ENCODE data around the gene TXNDC11. TPM values are rescaled to one million over a fixed set of nuclear protein-coding genes. Genes with fewer than 3 reads are reported as not detected.

TXNDC11 gene
- total and polyA plus RNA-seq, 3 experiments from 2014 or later = 32.8 to 57.8 (median 38.8) TPM

DNA sequence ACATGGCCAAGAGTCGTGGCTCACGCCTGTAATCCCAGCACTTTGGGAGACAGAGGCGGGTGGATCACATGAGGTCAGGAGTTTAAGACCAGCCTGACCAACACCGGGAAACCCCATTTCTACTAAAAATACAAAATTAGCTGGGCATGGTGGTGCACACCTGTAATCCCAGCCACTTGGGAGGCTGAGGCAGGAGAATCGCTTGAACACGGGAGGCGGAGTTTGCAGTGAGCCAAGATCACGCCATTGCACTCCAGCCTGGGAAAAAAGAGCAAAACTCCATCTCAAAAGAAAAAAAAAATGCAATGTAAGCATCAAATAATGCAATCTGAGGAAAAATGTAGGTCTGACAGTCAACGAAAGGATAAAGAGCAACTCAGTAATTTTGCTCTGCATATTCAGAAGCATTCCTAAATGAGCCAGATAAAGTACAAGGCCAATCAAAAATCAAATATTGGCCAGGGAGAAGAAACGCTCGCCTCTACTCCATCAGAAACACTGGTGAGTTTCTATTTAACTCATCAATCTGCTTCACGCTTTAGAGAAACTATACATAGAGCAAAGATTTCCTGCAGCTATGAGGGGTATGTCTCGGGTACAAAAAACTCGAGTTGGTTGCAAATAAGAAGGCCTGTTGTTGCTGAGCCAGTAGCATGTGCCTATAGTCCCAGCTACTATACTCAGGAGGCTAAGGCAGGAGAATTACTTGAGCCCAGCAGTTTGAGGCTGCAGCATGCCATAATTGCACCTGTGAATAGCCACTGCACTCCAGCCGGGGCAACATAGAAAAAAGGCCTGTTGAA lies 3.7 kb downstream of the TXNDC11 start:
- Histone ChIP-seq H3K27me3 (ENCODE audit: insufficient read depth, low read length, poor library complexity, severe bottlenecking) (no peaks in the 10 kb centered on the region), H3K9me3 (ENCODE audit: low read length) (no peaks in the 10 kb centered on the region), H3K4me3 (ENCODE audit: low read length) (no peak overlapping the region), H3K36me3 (ENCODE audit: insufficient read depth, low read length) (peaks cover 21% of the 10 kb centered on the region), H3K27ac (ENCODE audit: low read depth, low read length) (no peak overlapping the region), H3K4me1 (ENCODE audit: insufficient read depth, low read length) (peaks cover 52% of the 10 kb centered on the region)
- H3K27me3 Mint-ChIP-seq = no peaks in the 10 kb centered on the region
- peak overlapping the region; percentile 36 to 99 (median 63) for H3K27ac Mint-ChIP-seq
- peaks cover 0 to 60% (median 12%) of the 10 kb centered on the region in 3 donors for H3K36me3 Mint-ChIP-seq
- ChIA-PET CTCF (interaction anchor here (1.7 kb wide), 1 partner anchor 58 kb away, joined by 6 read pairs; the partner anchor contains the start of gene ZC3H7A), POLR2A (no interaction called here)
- no peaks in the 10 kb centered on the region for H3K9me3 Mint-ChIP-seq
- H3K4me3 Mint-ChIP-seq = peak overlapping the region; percentile 67 to 94 (median 92)
- H3K4me1 Mint-ChIP-seq = peaks cover 63 to 85% (median 78%) of the 10 kb centered on the region in 3 donors
- DNase-seq = no peak

DNA sequence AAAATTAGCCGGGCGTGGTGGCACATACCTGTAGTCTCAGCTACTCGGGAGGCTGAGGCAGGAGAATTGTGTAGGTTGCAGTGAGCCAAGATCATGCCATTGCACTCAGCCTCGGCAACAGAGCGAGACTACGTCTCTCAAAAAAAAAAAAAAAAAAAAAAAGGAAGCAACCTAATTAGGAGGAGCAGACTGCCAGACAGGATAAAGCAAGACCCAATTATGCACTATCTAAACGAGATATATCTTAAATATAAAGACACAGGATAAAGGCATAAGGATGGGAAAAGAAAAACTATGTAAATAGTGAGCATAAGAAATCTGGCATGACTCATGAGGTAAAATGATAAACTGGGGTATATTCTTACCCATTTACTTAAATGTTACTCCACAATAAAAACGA lies 4.9 kb downstream of the TXNDC11 start:
- Mint-ChIP-seq H3K4me1 (peaks cover 57 to 78% (median 74%) of the 10 kb centered on the region in 3 donors), H3K27me3 (no peaks in the 10 kb centered on the region), H3K27ac (peak overlapping the region in 4 of 8 donors; percentile 27 to 99 (median 55)), H3K4me3 (peak overlapping the region in 2 of 7 donors; percentile 18 to 56), H3K36me3 (peaks cover 0 to 68% (median 14%) of the 10 kb centered on the region in 3 donors), H3K9me3 (no peaks in the 10 kb centered on the region)
- no peak overlapping the region for H3K4me3 ChIP-seq (ENCODE audit: low read length)
- H3K4me1 ChIP-seq (ENCODE audit: insufficient read depth, low read length) = peaks cover 42% of the 10 kb centered on the region
- CTCF ChIA-PET = no interaction called here
- H3K27me3 ChIP-seq (ENCODE audit: insufficient read depth, low read length, poor library complexity, severe bottlenecking) = no peaks in the 10 kb centered on the region
- DNase-seq = no peak
- no peak overlapping the region for H3K27ac ChIP-seq (ENCODE audit: low read depth, low read length)
- POLR2A ChIA-PET = interaction anchor here (0.7 kb wide), 1 partner anchor 177 kb away, joined by 5 read pairs; no protein-coding TSS in a partner anchor
- peaks cover 22% of the 10 kb centered on the region for H3K36me3 ChIP-seq (ENCODE audit: insufficient read depth, low read length)
- no peaks in the 10 kb centered on the region for H3K9me3 ChIP-seq (ENCODE audit: low read length)

DNA sequence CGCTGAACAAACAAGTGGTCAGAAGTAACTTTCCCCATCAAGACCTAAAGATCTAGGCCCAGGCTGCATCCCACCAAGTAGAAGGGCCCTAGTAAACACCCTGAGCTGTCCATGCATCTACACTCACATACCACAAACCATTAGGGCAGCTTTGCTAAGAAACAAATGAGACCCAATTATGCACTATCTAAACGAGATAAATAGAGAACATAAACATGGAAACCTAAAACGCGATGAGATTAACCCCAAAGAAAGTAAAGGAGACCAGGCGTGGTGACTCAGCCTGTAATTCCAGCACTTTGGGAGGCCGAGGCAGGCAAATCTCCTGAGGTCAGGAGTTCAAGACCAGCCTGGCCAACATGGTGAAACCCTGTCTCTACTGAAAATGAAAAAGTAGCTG lies 5.8 kb downstream of the TXNDC11 start:
- H3K27ac Mint-ChIP-seq = peak overlapping the region in 4 of 8 donors; percentile 17 to 48 (median 34)
- peaks cover 42% of the 10 kb centered on the region for H3K4me1 ChIP-seq (ENCODE audit: insufficient read depth, low read length)
- peak overlapping the region in 1 of 7 donors; percentile 56 for H3K4me3 Mint-ChIP-seq
- H3K9me3 ChIP-seq (ENCODE audit: low read length) = no peaks in the 10 kb centered on the region
- H3K27me3 Mint-ChIP-seq = no peaks in the 10 kb centered on the region
- POLR2A ChIA-PET = interaction anchor here (0.7 kb wide), 1 partner anchor 177 kb away, joined by 5 read pairs; no protein-coding TSS in a partner anchor
- H3K36me3 ChIP-seq (ENCODE audit: insufficient read depth, low read length) = peaks cover 31% of the 10 kb centered on the region
- H3K27me3 ChIP-seq (ENCODE audit: insufficient read depth, low read length, poor library complexity, severe bottlenecking) = no peaks in the 10 kb centered on the region
- H3K27ac ChIP-seq (ENCODE audit: low read depth, low read length) = no peak overlapping the region
- DNase-seq = no peak
- CTCF ChIA-PET = interaction anchor here (1.0 kb wide), 1 partner anchor 60 kb away, joined by 5 read pairs; the partner anchor contains the start of gene ZC3H7A
- H3K36me3 Mint-ChIP-seq = peaks cover 0 to 73% (median 17%) of the 10 kb centered on the region in 3 donors
- H3K9me3 Mint-ChIP-seq = no peaks in the 10 kb centered on the region
- H3K4me1 Mint-ChIP-seq = peaks cover 56 to 85% (median 78%) of the 10 kb centered on the region in 3 donors
- H3K4me3 ChIP-seq (ENCODE audit: low read length) = no peak overlapping the region

DNA sequence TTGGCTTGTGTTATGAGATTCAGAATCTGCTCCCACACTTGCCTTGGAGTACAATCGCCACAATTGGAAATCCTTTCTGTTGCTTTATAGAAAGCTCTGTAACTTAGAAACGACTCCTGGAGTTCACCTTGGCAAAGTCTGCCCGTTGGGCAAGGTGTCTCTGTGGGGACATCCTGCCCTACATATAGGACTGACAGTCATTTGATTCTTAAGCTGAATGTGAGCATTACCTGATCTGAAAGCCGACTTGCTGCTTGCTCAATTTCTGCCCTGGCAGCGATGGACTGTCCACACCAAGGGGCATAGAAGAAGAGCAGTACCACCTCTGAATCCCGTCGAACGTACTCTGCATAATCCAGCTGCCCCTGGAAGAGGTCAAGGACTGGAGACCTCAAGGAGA lies 6.9 kb downstream of the TXNDC11 start:
- no peak overlapping the region for H3K4me3 Mint-ChIP-seq
- ChIA-PET CTCF (interaction anchor here (1.0 kb wide), 1 partner anchor 61 kb away, joined by 5 read pairs; the partner anchor contains the start of gene ZC3H7A), POLR2A (no interaction called here)
- no peak overlapping the region for H3K27ac ChIP-seq (ENCODE audit: low read depth, low read length)
- peaks cover 39% of the 10 kb centered on the region for H3K36me3 ChIP-seq (ENCODE audit: insufficient read depth, low read length)
- no peaks in the 10 kb centered on the region for H3K9me3 ChIP-seq (ENCODE audit: low read length)
- H3K4me1 ChIP-seq (ENCODE audit: insufficient read depth, low read length) = peaks cover 33% of the 10 kb centered on the region
- peak overlapping the region in 3 of 8 donors; percentile 22 to 41 (median 40) for H3K27ac Mint-ChIP-seq
- H3K27me3 Mint-ChIP-seq = no peaks in the 10 kb centered on the region
- no peak for DNase-seq
- H3K27me3 ChIP-seq (ENCODE audit: insufficient read depth, low read length, poor library complexity, severe bottlenecking) = no peaks in the 10 kb centered on the region
- no peak overlapping the region for H3K4me3 ChIP-seq (ENCODE audit: low read length)
- no peaks in the 10 kb centered on the region for H3K9me3 Mint-ChIP-seq
- peaks cover 47 to 80% (median 77%) of the 10 kb centered on the region in 3 donors for H3K4me1 Mint-ChIP-seq
- H3K36me3 Mint-ChIP-seq = peaks cover 0 to 77% (median 20%) of the 10 kb centered on the region in 3 donors

DNA sequence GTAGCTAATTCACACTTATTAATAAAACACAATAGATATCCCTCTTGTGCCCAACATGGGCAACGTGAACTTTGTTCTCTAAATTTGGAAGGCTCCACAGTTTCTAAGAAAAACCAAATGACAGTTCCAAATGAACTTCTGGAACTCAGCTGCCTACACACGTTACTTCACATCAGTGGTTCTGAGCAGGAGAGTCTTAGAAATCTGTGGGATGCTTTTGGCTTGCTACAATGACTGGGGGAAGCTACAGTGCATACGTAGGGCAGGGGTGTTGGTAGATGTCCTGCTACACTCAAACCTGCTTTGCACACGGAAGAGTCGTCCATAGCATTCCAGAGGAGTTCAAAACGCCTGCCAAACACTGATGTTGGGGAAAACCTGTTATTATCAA lies 8.0 kb downstream of the TXNDC11 start:
- H3K36me3 ChIP-seq (ENCODE audit: insufficient read depth, low read length) = peaks cover 44% of the 10 kb centered on the region
- H3K27me3 Mint-ChIP-seq = no peaks in the 10 kb centered on the region
- H3K36me3 Mint-ChIP-seq = peaks cover under 1 to 83% (median 27%) of the 10 kb centered on the region in 3 donors
- no peaks in the 10 kb centered on the region for H3K9me3 Mint-ChIP-seq
- no peak overlapping the region for H3K27ac ChIP-seq (ENCODE audit: low read depth, low read length)
- peaks cover 25% of the 10 kb centered on the region for H3K4me1 ChIP-seq (ENCODE audit: insufficient read depth, low read length)
- H3K27me3 ChIP-seq (ENCODE audit: insufficient read depth, low read length, poor library complexity, severe bottlenecking) = no peaks in the 10 kb centered on the region
- peaks cover 42 to 78% (median 75%) of the 10 kb centered on the region in 3 donors for H3K4me1 Mint-ChIP-seq
- ChIA-PET POLR2A (interaction anchor here (0.6 kb wide), 1 partner anchor 117 kb away, joined by 8 read pairs; no protein-coding TSS in a partner anchor), CTCF (interaction anchor here (0.8 to 1.6 kb wide), 2 partner anchors 22 to 202 kb away, joined by 4 read pairs; no protein-coding TSS in a partner anchor)
- peak overlapping the region in 1 of 7 donors; percentile 6 for H3K4me3 Mint-ChIP-seq
- H3K27ac Mint-ChIP-seq = peak overlapping the region in 3 of 8 donors; percentile 0 to 64 (median 3)
- no peak for DNase-seq
- no peaks in the 10 kb centered on the region for H3K9me3 ChIP-seq (ENCODE audit: low read length)
- no peak overlapping the region for H3K4me3 ChIP-seq (ENCODE audit: low read length)

DNA sequence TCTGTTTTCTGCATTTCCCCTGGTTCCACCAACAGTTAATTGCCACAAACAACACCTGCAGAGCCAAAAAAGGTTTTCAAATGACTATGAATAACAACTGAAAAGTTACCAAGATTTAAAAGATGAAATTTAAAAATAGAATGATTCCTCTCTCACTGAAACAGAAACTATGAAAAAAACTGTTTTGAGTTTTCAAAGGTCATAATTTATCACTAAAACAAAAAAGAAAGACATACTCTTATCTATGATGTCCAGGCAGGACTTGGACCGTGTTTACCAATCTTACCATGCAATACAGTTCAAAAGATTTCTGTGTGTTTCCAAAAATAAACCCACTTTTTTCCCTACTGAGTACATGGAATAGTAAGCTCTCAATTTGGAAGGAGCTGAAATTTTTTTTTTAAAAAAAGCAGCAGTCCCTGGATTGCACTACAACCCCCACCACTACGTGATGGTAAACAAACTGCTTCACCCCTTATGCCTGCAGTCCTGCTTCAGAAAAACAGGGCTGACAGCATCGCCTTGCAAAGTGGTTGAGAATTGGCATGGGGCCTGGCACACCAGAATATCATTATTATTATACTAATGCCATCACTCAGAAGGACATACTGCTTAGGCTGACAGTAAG lies 8.5 kb downstream of the TXNDC11 start:
- Mint-ChIP-seq H3K9me3 (no peaks in the 10 kb centered on the region), H3K27ac (peak overlapping the region in 3 of 8 donors; percentile 39 to 64 (median 45)), H3K27me3 (no peaks in the 10 kb centered on the region), H3K36me3 (peaks cover 5 to 88% (median 29%) of the 10 kb centered on the region in 3 donors), H3K4me1 (peaks cover 42 to 78% (median 75%) of the 10 kb centered on the region in 3 donors), H3K4me3 (no peak overlapping the region)
- POLR2A ChIA-PET = interaction anchor here (0.6 kb wide), 1 partner anchor 117 kb away, joined by 8 read pairs; no protein-coding TSS in a partner anchor
- CTCF ChIA-PET = interaction anchor here (0.8 to 2.8 kb wide), 3 partner anchors 9 to 202 kb away, joined by 4 to 8 read pairs (median 4); partner anchors contain the start of gene TXNDC11
- H3K4me1 ChIP-seq (ENCODE audit: insufficient read depth, low read length) = peaks cover 25% of the 10 kb centered on the region
- H3K4me3 ChIP-seq (ENCODE audit: low read length) = no peak overlapping the region
- DNase-seq = no peak
- H3K27ac ChIP-seq (ENCODE audit: low read depth, low read length) = no peak overlapping the region
- no peaks in the 10 kb centered on the region for H3K9me3 ChIP-seq (ENCODE audit: low read length)
- no peaks in the 10 kb centered on the region for H3K27me3 ChIP-seq (ENCODE audit: insufficient read depth, low read length, poor library complexity, severe bottlenecking)
- peaks cover 48% of the 10 kb centered on the region for H3K36me3 ChIP-seq (ENCODE audit: insufficient read depth, low read length)

DNA sequence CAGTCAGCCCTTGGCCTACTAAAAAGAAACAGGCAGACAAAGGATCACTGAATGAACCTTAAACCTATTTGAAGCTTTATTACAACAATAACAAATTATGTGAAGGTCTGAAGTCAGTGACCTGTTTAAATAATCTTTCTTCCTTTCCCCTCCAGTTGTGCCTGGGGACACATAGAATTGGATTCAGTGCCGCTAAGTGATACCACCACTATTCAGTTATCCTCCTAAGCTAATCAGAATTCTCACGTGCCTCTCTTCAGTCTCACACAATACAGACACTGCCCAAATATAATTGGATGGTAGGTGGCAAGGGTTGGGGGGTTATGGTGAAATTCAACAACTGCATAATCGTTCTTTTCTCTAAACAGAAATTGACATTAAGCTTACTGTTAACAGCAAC lies 11.4 kb downstream of the TXNDC11 start:
- Mint-ChIP-seq H3K36me3 (peaks cover 5 to 88% (median 30%) of the 10 kb centered on the region in 3 donors), H3K4me3 (no peak overlapping the region), H3K27me3 (no peaks in the 10 kb centered on the region), H3K4me1 (peaks cover 36 to 67% (median 62%) of the 10 kb centered on the region in 3 donors), H3K9me3 (no peaks in the 10 kb centered on the region), H3K27ac (peak overlapping the region in 3 of 8 donors; percentile 54 to 91 (median 90))
- ChIA-PET CTCF (interaction anchor here (0.6 to 1.4 kb wide), 2 partner anchors 199 to 636 kb away, joined by 3 to 5 read pairs; no protein-coding TSS in a partner anchor), POLR2A (no interaction called here)
- Histone ChIP-seq H3K4me3 (ENCODE audit: low read length) (no peak overlapping the region), H3K4me1 (ENCODE audit: insufficient read depth, low read length) (peaks cover 13% of the 10 kb centered on the region), H3K9me3 (ENCODE audit: low read length) (no peaks in the 10 kb centered on the region), H3K36me3 (ENCODE audit: insufficient read depth, low read length) (peaks cover 57% of the 10 kb centered on the region), H3K27ac (ENCODE audit: low read depth, low read length) (no peak overlapping the region), H3K27me3 (ENCODE audit: insufficient read depth, low read length, poor library complexity, severe bottlenecking) (no peaks in the 10 kb centered on the region)
- no peak for DNase-seq
